ENCODE data around the gene CALML3.

Gene CALML3

DNA sequence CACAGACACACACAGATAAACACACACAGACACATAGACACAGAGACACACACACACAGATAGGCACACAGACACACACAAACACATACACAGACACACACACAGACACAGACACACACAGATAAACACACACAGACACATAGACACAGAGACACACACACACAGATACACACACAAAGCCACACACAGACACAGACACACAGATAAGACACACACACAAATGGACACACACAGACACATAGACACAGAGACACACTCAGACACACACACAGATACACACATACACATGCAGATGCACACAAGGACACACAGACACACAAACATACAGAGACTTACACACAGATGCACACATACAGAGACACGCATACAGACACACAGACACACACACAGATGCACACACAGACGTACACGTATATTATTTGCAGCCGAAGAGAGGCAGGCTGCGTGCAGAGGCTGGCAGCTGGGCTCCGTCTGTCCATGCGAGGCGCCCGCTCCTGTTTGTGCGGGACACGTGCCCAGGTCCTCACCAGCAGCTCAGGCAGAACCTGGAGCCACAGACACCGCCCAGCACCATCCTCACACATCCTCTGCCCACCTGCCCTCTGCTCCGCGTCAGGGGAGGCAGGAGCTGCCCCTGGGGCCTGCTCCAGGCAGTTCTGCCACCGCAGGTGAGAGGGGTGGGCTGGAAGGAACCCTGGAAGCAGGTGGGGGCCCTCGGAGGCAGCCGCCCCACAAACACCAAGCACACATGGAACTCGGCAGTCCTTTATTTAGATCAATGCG, 26.6 kb upstream of the CALML3 start:
- no peak for TF ChIP-seq ZNF274 (IDR thresholded peaks at IDR 0.05; ENCODE audit: low read depth, low read length)
- H3K4me3 ChIP-seq (ENCODE audit: low read length), result no peak overlapping the region

DNA sequence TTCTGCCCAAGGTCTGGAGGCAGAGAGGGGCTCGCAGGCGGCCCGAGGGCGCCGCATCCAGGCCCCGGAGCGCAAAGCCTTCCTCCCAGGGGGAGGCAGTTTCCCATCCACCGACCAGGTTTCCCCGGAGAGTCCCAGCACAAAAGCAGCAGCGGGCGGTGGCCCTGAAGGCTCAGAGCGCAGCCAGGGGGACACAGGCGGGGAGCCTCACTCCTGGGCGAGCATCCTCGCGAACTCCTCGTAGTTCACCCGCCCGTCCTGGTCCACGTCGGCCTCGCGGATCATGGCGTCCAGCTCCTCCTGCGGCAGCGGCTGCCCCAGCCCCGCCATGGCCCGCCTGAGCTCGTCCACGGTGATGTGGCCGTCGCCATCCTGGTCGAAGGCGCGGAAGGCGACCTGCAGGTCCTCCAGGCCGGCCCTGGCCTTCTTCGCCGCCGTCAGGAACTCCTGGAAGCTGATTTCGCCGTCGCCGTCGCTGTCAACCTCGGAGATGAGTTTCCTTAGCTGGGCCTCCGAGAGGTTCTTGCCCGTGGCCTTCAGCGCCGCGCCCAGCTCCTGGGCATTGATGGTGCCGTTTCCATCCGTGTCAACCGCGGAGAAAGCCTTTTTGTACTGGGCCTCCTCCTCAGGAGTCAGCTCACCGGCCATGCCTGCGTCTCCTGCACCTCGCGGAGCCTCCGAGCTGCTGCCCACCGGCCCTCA, 25.8 kb upstream of the CALML3 start:
- no peak for TF ChIP-seq ZNF274 (IDR thresholded peaks at IDR 0.05; ENCODE audit: low read depth, low read length)
- no peak overlapping the region for H3K4me3 ChIP-seq (ENCODE audit: low read length)

DNA sequence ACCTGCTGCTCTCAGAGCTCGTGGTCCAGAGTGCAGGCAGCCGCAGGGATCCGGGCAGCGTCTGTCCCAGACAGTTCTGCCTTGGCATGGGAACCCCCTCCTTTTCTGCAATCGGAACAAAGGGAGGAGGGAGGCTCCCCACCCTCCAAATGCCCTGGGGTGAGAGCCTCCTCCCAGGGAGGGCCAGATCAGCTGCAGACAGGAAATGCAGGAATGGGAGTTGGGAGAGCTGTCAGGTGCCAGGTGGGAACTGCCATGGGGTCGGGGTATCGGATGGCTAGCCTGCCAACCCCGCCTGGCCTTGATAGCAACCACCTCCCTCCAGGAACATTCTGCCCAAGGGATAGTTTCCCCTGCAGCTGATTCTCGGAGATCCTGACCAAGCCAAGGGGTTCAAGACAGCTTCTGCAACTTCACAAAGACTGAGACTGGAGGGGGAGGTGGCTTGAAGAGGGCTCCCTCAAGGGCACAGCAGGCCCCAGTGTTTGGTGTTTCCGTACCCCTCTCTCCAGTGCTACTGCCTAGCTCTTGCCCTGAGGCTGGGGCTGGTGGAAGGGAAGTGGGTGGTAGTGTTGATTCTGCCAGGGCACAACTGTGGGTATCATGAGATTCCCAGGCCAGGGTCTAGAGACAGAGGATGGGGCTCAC, 25.1 kb upstream of the CALML3 start, which contains the start of gene CALML5:
Gene CALML5 (minus strand): TSS at position 78 of the 648 bp plus-strand sequence. CDS start 132 bp downstream, outside the sequence.
- H3K4me3 ChIP-seq (ENCODE audit: low read length), result no peak within 1 kb of the TSS
- no peak for TF ChIP-seq ZNF274 (IDR thresholded peaks at IDR 0.05; ENCODE audit: low read depth, low read length)

DNA sequence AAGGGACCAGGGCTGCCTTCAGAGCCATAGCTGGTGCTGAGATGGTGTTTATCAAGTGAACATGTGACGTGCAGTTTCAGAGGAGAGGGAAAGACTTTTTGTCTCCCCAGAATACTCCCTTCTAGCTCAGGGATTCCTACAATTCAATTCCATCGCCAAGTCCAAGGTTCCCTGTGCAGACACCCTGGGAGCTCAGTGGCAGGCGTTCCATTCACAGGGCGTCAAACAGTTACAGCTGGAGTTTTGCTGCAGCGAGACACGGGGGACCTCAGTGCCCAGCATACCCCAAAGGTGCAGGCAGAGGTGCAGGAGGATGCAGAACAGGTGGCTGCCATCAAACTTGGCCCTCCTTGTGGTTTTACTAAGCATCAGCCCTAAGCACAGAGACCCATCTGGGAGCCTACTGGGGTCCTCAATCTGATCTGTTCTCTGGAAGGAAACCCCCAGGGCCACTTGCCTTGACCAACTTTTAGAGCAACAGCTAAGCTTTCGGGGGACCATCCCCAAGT, 24.5 kb upstream of the CALML3 start:
- TF ChIP-seq ZNF274 (IDR thresholded peaks at IDR 0.05; ENCODE audit: low read depth, low read length), result no peak
- H3K4me3 ChIP-seq (ENCODE audit: low read length), result no peak overlapping the region

DNA sequence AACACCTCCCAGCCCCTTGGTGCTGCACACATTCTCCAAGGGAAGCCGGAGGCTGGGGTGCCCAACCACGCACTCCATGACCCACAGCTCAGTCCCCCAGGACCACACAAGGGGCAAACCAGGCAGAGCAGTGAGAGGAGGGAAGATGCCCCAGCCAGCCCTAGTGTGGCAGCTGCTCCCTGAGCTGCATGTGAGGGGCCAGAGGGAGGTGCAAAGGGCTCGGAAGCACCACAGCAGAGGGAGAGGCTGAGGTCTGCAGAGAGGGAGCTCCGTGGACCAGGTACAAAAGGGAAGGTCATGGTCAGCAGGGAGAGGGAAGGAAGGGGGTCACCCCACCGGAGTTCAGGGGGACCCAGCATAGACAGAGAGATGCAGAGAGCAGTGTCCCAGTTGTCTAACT, 23.9 kb upstream of the CALML3 start:
- H3K4me3 ChIP-seq (ENCODE audit: low read length), result no peak overlapping the region
- TF ChIP-seq ZNF274 (IDR thresholded peaks at IDR 0.05; ENCODE audit: low read depth, low read length), result no peak

DNA sequence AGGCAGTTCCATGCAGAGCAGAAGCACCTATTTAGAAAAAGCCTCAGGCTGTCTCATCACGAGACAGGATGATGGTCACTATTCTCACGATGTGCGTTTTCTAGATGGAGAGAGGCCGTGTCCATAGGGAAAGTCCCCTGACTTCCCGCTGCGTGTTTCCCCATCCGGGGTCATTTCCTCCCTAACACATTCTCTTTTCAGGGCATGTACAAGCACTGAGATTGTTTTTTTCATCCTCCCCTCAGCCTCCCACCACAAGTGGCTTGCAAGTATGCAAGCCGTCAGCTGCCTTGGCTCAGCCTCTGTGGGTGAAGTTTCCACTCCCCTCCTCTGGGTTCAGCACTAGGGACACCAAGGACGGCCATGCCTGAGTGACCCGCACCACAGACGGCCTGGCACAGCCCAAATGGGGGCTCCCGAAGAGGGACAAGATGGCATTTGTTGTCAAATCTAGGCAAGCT, 22.7 kb upstream of the CALML3 start:
- no peak for TF ChIP-seq ZNF274 (IDR thresholded peaks at IDR 0.05; ENCODE audit: low read depth, low read length)
- no peak overlapping the region for H3K4me3 ChIP-seq (ENCODE audit: low read length)

DNA sequence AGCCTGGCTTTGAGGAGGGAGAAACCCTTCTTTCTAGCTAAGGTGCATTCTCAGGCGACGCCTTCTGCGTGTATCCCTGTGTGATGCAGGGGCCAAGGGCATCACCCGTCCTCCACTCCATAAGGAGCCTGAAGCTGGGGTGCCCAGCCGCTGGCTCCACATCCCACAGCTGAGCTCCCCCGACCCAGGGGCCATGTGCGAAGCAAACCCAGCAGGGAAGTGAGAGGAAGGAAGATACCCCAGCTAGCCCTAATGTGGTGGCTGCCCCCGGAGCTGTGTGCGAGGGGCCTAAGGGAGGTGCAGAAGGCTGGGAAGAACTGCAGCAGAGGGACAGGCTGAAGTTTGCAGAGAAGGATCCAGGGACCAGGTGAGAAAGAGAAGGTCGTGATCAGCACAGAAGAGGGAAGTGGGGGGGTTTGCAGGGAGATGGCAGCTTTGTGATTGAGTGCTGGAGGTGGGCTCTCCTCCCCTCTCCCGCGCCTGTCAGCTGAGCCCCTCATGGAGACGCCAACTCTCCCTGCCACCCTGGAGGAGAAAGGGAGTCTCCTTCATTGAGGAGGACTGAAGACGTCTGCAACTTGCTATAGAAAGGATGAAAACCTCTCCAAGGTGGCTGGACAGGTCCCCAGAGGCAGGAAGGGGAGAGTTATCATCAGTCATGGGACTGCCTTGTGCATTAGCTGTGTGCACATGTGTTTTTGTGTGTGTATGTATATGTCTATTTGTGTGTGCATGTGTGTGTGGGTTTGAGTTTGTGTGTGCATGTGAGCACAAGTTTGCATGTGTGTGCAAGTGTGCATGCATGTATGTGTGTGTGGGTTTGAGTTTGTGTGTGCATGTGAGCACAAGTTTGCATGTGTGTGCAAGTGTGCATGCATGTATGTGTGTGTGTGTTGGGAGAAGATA, 21.9 kb upstream of the CALML3 start:
- TF ChIP-seq ZNF274 (IDR thresholded peaks at IDR 0.05; ENCODE audit: low read depth, low read length), result no peak
- no peak overlapping the region for H3K4me3 ChIP-seq (ENCODE audit: low read length)

DNA sequence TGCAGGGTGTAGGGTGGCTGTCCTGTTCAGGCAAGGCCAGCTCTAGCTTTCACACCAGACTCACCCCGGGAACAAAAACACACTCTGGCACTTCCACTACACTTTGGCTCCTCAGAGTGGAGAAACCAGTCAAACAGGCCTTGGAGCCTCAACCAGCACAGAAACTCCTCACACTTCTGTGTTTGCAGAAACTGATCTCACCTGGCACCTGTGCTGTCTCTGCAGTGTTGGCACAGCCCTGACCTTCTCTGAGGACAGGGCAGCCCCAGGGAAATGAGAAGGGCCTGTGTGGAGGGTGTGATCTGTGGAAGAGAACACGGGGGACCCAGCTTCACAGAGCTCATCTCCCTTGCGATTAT, 21.3 kb upstream of the CALML3 start:
- no peak for TF ChIP-seq ZNF274 (IDR thresholded peaks at IDR 0.05; ENCODE audit: low read depth, low read length)
- no peak overlapping the region for H3K4me3 ChIP-seq (ENCODE audit: low read length)

DNA sequence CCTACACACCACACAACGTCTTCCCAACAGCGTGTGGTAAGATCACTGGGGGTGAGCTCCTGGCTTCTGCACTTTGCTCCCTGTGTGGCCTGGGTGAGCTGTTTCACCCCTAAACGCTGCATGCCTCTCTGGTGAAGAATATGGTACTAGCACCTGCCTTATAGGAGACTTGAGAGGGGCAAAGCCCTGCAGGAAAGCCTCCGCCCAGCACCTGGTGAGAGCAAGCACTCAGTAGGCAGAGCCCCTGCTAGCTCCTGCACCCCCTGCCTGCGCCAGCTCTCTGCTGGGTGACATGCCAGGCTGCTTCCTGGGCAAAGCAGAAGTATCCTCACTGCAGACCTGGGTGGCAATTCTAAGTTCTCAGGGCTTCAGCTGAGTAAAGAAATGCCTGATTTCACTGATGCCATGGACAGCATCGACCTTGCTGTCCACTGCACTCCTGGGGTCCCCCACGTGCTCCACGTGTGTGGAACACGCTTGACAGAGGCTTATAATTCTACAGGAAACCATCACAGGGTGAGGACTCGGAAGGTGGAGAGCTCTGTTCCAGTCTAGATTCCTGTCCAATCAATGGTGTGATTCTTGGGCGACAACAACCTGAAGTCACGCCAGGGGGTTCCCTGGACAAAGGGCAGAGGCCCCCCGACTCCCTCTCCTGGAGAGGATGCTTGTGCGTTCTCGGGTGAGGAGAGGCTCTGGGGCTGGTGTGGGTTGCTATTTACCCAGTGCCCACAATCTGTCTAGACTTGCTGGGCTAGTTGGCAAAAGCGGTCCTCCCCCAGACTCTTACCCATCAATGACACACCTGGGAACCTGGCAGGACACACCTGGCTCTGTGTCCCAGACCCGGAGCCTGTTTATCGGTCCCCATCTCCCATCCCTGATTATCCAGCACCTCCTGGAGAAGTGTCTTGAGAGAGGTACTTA, 20.4 kb upstream of the CALML3 start:
- no peak for TF ChIP-seq ZNF274 (IDR thresholded peaks at IDR 0.05; ENCODE audit: low read depth, low read length)
- H3K4me3 ChIP-seq (ENCODE audit: low read length), result no peak overlapping the region

DNA sequence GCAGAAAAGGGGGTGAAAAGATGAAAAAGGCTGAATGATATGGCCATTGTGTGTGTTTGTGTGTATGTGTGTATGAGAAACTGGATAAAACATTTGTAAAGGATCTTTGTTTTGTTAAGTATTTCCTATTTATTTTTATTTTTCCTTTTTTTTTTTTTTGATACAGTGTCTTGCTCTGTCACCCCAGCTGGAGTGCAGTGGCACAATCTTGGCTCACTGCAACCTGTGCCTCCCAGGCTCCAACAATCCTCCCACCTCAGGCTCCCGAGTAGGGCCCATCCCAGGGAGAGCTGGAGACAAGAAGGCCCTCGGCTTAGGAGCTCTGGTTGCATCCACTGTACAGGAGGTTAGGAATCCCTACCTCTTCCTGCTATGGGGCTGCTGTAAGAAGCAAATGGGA, 18.5 kb upstream of the CALML3 start:
- no peak overlapping the region for H3K4me3 ChIP-seq (ENCODE audit: low read length)
- TF ChIP-seq ZNF274 (IDR thresholded peaks at IDR 0.05; ENCODE audit: low read depth, low read length), result no peak

DNA sequence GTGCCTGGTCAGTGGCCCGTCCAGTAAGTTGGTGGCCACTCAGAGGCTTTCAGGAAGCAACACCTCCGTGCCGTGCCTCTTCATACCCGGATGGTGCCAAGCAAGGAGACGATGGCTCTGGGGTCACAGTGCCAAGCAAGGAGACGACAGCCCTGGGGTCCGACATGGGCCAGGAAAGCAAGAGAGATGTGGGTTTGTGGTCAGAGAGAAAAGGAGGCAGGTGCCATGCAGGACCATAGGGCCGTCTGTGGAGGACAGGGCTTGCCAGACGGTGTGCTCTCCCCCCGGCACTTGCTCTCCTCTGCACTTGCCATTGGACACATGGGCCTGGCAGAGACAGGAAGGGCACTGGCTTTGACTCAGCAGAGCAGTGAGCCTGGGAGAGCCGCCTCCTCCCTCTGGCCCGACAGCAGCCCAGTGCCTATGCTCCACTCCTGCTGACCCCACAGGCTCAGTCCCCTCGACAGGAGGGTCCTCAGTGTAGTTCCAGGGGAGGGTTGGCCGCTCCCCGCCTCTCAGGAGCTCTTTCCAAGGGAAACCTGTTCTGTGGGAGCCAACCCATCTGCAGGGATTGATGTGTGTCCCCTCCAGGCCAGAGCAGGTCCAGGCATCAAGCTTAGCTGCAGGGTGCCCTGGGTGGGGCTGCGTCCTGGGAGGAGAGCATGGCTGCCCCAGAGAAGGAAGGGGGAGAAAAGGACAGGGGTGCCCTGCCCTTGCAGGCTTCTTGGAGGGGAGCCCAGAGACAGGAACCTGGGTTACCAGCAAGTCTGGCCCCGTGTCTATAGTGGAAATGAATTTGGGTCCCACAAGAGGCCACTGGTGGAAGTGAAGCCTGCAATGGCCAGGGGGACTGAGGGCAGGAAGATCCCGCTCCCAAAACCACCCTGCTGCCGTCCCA, 17.8 kb upstream of the CALML3 start:
- H3K4me3 ChIP-seq (ENCODE audit: low read length), result no peak overlapping the region
- no peak for TF ChIP-seq ZNF274 (IDR thresholded peaks at IDR 0.05; ENCODE audit: low read depth, low read length)

DNA sequence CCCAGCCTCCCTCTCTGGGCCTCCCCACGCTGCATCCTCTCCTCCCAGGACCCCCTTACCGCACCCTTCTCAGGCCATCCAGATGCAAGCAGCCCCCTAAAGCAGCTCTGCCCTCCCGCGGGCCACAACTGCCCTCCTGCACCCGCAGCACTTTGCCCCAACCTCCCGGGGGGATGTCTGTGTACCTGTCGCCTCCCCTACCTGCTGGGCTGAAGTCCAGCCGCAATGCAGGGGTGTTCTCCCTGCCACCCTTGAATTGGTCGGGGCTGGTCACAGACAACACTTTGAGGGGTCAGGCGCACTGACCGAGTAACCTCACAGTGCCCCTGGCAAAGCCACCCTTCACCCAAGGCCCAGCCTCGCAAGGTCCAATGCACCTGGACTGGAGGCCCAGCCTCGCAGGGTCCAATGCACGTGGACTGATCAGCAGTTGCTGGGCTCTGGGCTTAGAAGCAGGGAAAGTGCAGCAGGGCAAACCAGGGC, 17.1 kb upstream of the CALML3 start:
- no peak for TF ChIP-seq ZNF274 (IDR thresholded peaks at IDR 0.05; ENCODE audit: low read depth, low read length)
- H3K4me3 ChIP-seq (ENCODE audit: low read length), result no peak overlapping the region

Data from GM08714 (cell line).